H9 (cell line): ENCODE measurements around the gene DNMT3L. TPM values are rescaled to one million over a fixed set of nuclear protein-coding genes. Genes with fewer than 3 reads are reported as not detected.

Source experiments
- DNase-seq: peaks from one replicate; pipeline ENCODE4 v3.0.0-alpha.2; 2017
- H2AFZ ChIP-seq: one replicate; pipeline ENCODE4 v1.6.1; 2013; ENCODE audit warnings: mild to moderate bottlenecking, low read length, control low read depth, moderate library complexity
- H2AK5ac ChIP-seq: 2 replicates; pipeline ENCODE4 v1.6.1; 2013; ENCODE audit warnings: low read length, control low read depth, mixed read lengths; ENCODE audit not compliant: insufficient read length
- H2BK120ac ChIP-seq: one replicate; pipeline ENCODE4 v1.6.1; 2013; ENCODE audit warnings: low read depth, mild to moderate bottlenecking, low read length, control low read depth, inconsistent platforms; ENCODE audit not compliant: poor library complexity, severe bottlenecking
- H2BK12ac ChIP-seq: 2 replicates; pipeline ENCODE4 v1.6.1; 2013; ENCODE audit warnings: low read length, control low read depth, mixed read lengths, low read depth; ENCODE audit not compliant: insufficient read length
- H2BK15ac ChIP-seq: 2 replicates; pipeline ENCODE4 v1.6.1; 2013; ENCODE audit warnings: low read depth, low read length, control low read depth
- H2BK20ac ChIP-seq: one replicate; pipeline ENCODE4 v1.6.1; 2013; ENCODE audit warnings: low read depth, mild to moderate bottlenecking, low read length, control low read depth, inconsistent platforms; ENCODE audit not compliant: poor library complexity, severe bottlenecking
- H2BK5ac ChIP-seq: 2 replicates; pipeline ENCODE4 v1.6.1; 2013; ENCODE audit warnings: low read length, control low read depth, mixed read lengths; ENCODE audit not compliant: insufficient read length
- H3K14ac ChIP-seq: 2 replicates; pipeline ENCODE4 v1.6.1; 2013; ENCODE audit warnings: low read length, control low read depth; ENCODE audit not compliant: insufficient read depth
- H3K18ac ChIP-seq: 2 replicates; pipeline ENCODE4 v1.6.1; 2013; ENCODE audit warnings: low read depth, mild to moderate bottlenecking, mixed read lengths, low read length, control low read depth; ENCODE audit not compliant: insufficient read length
- H3K23ac ChIP-seq: 2 replicates; pipeline ENCODE4 v1.6.1; 2013; ENCODE audit warnings: low read length, control low read depth, mixed read lengths, low read depth; ENCODE audit not compliant: insufficient read length
- H3K23me2 ChIP-seq: 2 replicates; pipeline ENCODE4 v1.6.1; 2013; ENCODE audit warnings: low read depth, mild to moderate bottlenecking, mixed read lengths, low read length, control low read depth; ENCODE audit not compliant: insufficient read length, poor library complexity, severe bottlenecking
- H3K27ac ChIP-seq: 2 replicates; pipeline ENCODE4 v1.5.1; 2013; ENCODE audit warnings: low read length, control low read depth, mixed read lengths, low read depth; ENCODE audit not compliant: insufficient read length
- H3K27me3 ChIP-seq: 2 replicates; pipeline ENCODE4 v1.6.1; 2013; ENCODE audit warnings: low read length, control low read depth, inconsistent platforms; ENCODE audit not compliant: insufficient read depth
- H3K4ac ChIP-seq: 2 replicates; pipeline ENCODE4 v1.6.1; 2013; ENCODE audit warnings: low read depth, mild to moderate bottlenecking, control low read depth, inconsistent platforms, low read length, moderate library complexity
- H3K4me1 ChIP-seq: 2 replicates; pipeline ENCODE4 v1.6.1; 2013; ENCODE audit warnings: low read length, control low read depth, inconsistent platforms; ENCODE audit not compliant: insufficient read depth
- H3K4me2 ChIP-seq: 2 replicates; pipeline ENCODE4 v1.6.1; 2013; ENCODE audit warnings: low read length, control low read depth, mixed read lengths; ENCODE audit not compliant: insufficient read length, insufficient read depth
- H3K56ac ChIP-seq: 2 replicates; pipeline ENCODE4 v1.6.1; 2013; ENCODE audit warnings: low read depth, mild to moderate bottlenecking, mixed read lengths, low read length, control low read depth; ENCODE audit not compliant: insufficient read length
- H3K79me1 ChIP-seq: 2 replicates; pipeline ENCODE4 v1.6.1; 2013; ENCODE audit warnings: low read depth, mild to moderate bottlenecking, moderate library complexity, low read length, control low read depth, inconsistent platforms; ENCODE audit not compliant: insufficient read depth, poor library complexity, severe bottlenecking
- H3K79me2 ChIP-seq: 2 replicates; pipeline ENCODE4 v1.6.1; 2013; ENCODE audit warnings: low read length, control low read depth, inconsistent platforms; ENCODE audit not compliant: insufficient read depth
- H3K9ac ChIP-seq: 2 replicates; pipeline ENCODE4 v1.6.1; 2013; ENCODE audit warnings: low read length, control low read depth, mixed read lengths; ENCODE audit not compliant: insufficient read length; ENCODE audit errors: extremely low read depth
- H3K9me3 ChIP-seq: one replicate; pipeline ENCODE4 v1.6.1; 2013; ENCODE audit warnings: low read depth, low read length, inconsistent platforms; ENCODE audit not compliant: control insufficient read depth
- H3T11ph ChIP-seq: one replicate; pipeline ENCODE4 v1.6.1; 2013; ENCODE audit warnings: mild to moderate bottlenecking, low read length, control low read depth, inconsistent platforms
- H4K20me1 ChIP-seq: one replicate; pipeline ENCODE4 v1.6.1; 2013; ENCODE audit not compliant: control insufficient read depth, insufficient read length, insufficient read depth
- H4K5ac ChIP-seq: 2 replicates; pipeline ENCODE4 v1.6.1; 2013; ENCODE audit warnings: low read depth, mild to moderate bottlenecking, mixed read lengths, low read length, control low read depth; ENCODE audit not compliant: insufficient read length
- H4K8ac ChIP-seq: replicated peaks from 2 replicates; pipeline ENCODE4 v1.6.1; 2013; ENCODE audit warnings: low read length, control low read depth, mixed read lengths, low read depth; ENCODE audit not compliant: insufficient read length
- H4K91ac ChIP-seq: 2 replicates; pipeline ENCODE4 v1.6.1; 2013; ENCODE audit warnings: low read depth, mild to moderate bottlenecking, moderate library complexity, mixed read lengths, low read length, control low read depth; ENCODE audit not compliant: insufficient read length
- H3K27ac Mint-ChIP-seq, 3 experiments: 2 replicates in 2 of 3; 3 replicates in 1 of 3; pipeline ENCODE4 v1.8.0; 2020 to 2021; ENCODE audit warnings: mixed read lengths in 3 of 3, mild to moderate bottlenecking in 1 of 3, moderate library complexity in 1 of 3
- H3K27me3 Mint-ChIP-seq: 2 replicates; pipeline ENCODE4 v1.8.0; 2021; ENCODE audit warnings: low read depth, mild to moderate bottlenecking, moderate library complexity, mixed read lengths
- H3K36me3 Mint-ChIP-seq, 3 experiments: 2 replicates in 2 of 3; 3 replicates in 1 of 3; pipeline ENCODE4 v1.8.0; 2020 to 2021; ENCODE audit warnings: low read depth in 3 of 3, mixed read lengths in 3 of 3; ENCODE audit not compliant: insufficient read depth in 1 of 3
- H3K4me1 Mint-ChIP-seq, 2 experiments: 2 replicates each; pipeline ENCODE4 v1.8.0; 2020; ENCODE audit warnings: mixed read lengths in 2 of 2
- H3K4me3 Mint-ChIP-seq, 2 experiments: 2 replicates in 1 of 2; 3 replicates in 1 of 2; pipeline ENCODE4 v1.8.0; 2020 to 2021; ENCODE audit warnings: mild to moderate bottlenecking in 2 of 2, mixed read lengths in 2 of 2, moderate library complexity in 1 of 2
- H3K9me3 Mint-ChIP-seq, 2 experiments: 2 replicates in 1 of 2; 3 replicates in 1 of 2; pipeline ENCODE4 v1.8.0; 2020; ENCODE audit warnings: mild to moderate bottlenecking in 2 of 2, mixed read lengths in 2 of 2, moderate library complexity in 1 of 2
- WGBS: extraction: QIAGEN DNeasy Blood & Tissue Kit; methylation state at CpG from one replicate; pipeline ENCODE4 v1.1.7; 2013; ENCODE audit warnings: missing lambda C conversion rate, low lambda C conversion rate, mixed read lengths; ENCODE audit not compliant: insufficient read length; ENCODE audit errors: extremely low coverage; 5-methylcytosine and 5-hydroxymethylcytosine counted together
- total RNA-seq: library from RNA; stranded (reverse); gene quantifications from 2 replicates; pipeline ENCODE4 v1.2.1, GENCODE V29; 2021
- TF ChIP-seq, protein P1 (sequence below): fragments of 200-600 bp; sonication (generic); conservative IDR thresholded peaks from 3 replicates; pipeline ENCODE4 v1.8.0; 2021; ENCODE audit warnings: antibody characterized with exemption, mild to moderate bottlenecking

Gene DNMT3L
- total RNA-seq, 1 experiment from 2014 or later, result 0.77 TPM

DNA sequence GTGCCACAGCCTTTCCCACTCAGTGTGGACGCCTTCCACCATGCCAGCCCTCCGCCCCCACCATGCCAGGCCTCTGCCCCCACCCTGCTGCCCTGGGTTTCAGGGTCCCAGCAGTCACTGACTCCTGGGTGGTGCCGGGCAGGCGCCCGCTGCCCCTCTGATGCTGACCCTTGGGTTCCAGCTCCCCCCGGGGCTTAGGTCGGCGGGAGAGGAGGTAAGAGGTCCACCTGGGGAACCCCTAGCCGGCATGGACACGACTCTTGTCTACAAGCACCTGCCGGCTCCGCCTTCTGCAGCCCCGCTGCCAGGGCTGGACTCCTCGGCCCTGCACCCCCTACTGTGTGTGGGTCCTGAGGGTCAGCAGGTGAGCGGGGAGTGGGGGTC lies 31.1 kb upstream of the DNMT3L start:
- Mint-ChIP-seq H3K9me3 (no peaks in the 10 kb centered on the region), H3K27me3 (peaks cover 6% of the 10 kb centered on the region), H3K4me1 (peaks cover 0 to 5% of the 10 kb centered on the region in 2 experiments; a peak in 2 of 4 replicates), H3K4me3 (no peak overlapping the region), H3K36me3 (no peaks in the 10 kb centered on the region), H3K27ac (no peak overlapping the region)
- Histone ChIP-seq H4K5ac (no peak overlapping the region), H3K27ac (no peak overlapping the region), H3K4me2 (no peak overlapping the region), H4K91ac (no peak overlapping the region), H3K14ac (no peak overlapping the region), H3K27me3 (no peaks in the 10 kb centered on the region), H3K79me1 (no peaks in the 10 kb centered on the region), H3K23ac (no peak overlapping the region), H3K9me3 (no peaks in the 10 kb centered on the region), H2AFZ (no peak overlapping the region), H2BK20ac (no peak overlapping the region), H3K79me2 (no peaks in the 10 kb centered on the region), H3K4me1 (no peaks in the 10 kb centered on the region), H4K20me1 (no peaks in the 10 kb centered on the region), H3K56ac (no peak overlapping the region), H2AK5ac (no peak overlapping the region), H3K9ac (no peak overlapping the region), H2BK12ac (no peak overlapping the region), H3K4ac (no peak overlapping the region), H2BK120ac (no peak overlapping the region), H2BK5ac (no peak overlapping the region), H3T11ph (no peak overlapping the region), H3K23me2 (no peaks in the 10 kb centered on the region), H3K18ac (no peak overlapping the region), H2BK15ac (no peak overlapping the region), H4K8ac (no peak overlapping the region)
- WGBS, result no CpG with 5 or more reads among the region's 15 CpGs
- TF ChIP-seq, protein P1, sequence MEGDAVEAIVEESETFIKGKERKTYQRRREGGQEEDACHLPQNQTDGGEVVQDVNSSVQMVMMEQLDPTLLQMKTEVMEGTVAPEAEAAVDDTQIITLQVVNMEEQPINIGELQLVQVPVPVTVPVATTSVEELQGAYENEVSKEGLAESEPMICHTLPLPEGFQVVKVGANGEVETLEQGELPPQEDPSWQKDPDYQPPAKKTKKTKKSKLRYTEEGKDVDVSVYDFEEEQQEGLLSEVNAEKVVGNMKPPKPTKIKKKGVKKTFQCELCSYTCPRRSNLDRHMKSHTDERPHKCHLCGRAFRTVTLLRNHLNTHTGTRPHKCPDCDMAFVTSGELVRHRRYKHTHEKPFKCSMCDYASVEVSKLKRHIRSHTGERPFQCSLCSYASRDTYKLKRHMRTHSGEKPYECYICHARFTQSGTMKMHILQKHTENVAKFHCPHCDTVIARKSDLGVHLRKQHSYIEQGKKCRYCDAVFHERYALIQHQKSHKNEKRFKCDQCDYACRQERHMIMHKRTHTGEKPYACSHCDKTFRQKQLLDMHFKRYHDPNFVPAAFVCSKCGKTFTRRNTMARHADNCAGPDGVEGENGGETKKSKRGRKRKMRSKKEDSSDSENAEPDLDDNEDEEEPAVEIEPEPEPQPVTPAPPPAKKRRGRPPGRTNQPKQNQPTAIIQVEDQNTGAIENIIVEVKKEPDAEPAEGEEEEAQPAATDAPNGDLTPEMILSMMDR, result no peak
- no peak for DNase-seq
